Subcutaneous adipose tissue (tissue), 4 donors: Measurements from ENCODE around the gene TRAPPC6A. TPM values are rescaled to one million over a fixed set of nuclear protein-coding genes. Genes with fewer than 3 reads are reported as not detected.

Experiments
- total RNA-seq, 4 donors: library from RNA; depleted of rRNA; stranded (reverse); fragments of >200 nt; gene quantifications; one replicate each; pipeline ENCODE4 v1.1.0, GENCODE V29; 2016
- TF ChIP-seq, protein P1 (sequence below): fragments of 450-650 bp; IDR thresholded peaks from one replicate; pipeline ENCODE4 v1.5.1; 2016; ENCODE audit warnings: low read depth, mild to moderate bottlenecking, control low read depth, antibody characterized with exemption, moderate library complexity

The TRAPPC6A gene
- total RNA-seq, 4 donors from 2014 or later: 7.7 to 38.4 (median 26.4) TPM

DNA sequence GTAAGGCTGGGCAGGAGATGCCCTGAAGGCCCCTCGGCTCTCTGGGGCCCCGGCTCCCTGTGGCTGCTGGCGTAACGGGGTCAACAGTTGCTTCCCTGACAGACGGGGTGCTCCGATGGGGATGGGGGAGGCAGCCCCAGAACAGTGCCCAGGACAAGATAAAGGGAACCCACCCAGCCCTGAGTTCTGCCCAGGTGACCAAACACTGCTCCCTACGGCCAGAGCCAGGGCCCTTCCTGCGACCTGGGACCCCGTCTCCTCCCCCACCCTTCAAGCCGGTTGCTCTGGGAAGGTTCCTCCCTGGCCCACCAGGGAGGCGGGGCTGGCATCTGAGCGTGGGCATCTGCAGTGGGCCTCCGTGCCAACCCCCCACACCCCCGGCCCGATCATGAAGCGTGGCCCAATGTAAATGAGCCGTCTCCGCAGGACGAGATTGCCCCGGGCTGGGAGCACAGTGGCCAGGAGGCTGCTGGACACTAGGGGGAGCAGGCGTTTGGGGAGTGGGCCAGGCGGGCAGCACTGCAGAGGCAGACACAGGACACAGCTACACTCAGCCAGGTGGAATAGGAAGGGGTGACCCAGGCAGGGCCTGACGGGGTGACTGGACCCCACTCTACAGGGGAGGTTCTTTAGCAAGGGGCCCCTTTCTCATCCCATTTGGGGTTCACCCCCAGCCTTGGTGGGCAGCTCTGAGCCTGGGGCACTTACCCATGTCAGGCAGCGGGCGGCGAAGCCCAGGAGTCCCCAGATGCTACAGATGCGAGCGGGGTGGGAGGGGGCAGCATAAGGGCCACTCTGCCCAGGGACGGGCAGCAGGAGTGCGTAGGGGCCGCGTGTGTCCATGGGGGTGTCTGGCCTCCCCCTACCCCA lies 16.1 kb downstream of the TRAPPC6A start:
- TF ChIP-seq, protein P1, sequence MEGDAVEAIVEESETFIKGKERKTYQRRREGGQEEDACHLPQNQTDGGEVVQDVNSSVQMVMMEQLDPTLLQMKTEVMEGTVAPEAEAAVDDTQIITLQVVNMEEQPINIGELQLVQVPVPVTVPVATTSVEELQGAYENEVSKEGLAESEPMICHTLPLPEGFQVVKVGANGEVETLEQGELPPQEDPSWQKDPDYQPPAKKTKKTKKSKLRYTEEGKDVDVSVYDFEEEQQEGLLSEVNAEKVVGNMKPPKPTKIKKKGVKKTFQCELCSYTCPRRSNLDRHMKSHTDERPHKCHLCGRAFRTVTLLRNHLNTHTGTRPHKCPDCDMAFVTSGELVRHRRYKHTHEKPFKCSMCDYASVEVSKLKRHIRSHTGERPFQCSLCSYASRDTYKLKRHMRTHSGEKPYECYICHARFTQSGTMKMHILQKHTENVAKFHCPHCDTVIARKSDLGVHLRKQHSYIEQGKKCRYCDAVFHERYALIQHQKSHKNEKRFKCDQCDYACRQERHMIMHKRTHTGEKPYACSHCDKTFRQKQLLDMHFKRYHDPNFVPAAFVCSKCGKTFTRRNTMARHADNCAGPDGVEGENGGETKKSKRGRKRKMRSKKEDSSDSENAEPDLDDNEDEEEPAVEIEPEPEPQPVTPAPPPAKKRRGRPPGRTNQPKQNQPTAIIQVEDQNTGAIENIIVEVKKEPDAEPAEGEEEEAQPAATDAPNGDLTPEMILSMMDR: no peak

DNA sequence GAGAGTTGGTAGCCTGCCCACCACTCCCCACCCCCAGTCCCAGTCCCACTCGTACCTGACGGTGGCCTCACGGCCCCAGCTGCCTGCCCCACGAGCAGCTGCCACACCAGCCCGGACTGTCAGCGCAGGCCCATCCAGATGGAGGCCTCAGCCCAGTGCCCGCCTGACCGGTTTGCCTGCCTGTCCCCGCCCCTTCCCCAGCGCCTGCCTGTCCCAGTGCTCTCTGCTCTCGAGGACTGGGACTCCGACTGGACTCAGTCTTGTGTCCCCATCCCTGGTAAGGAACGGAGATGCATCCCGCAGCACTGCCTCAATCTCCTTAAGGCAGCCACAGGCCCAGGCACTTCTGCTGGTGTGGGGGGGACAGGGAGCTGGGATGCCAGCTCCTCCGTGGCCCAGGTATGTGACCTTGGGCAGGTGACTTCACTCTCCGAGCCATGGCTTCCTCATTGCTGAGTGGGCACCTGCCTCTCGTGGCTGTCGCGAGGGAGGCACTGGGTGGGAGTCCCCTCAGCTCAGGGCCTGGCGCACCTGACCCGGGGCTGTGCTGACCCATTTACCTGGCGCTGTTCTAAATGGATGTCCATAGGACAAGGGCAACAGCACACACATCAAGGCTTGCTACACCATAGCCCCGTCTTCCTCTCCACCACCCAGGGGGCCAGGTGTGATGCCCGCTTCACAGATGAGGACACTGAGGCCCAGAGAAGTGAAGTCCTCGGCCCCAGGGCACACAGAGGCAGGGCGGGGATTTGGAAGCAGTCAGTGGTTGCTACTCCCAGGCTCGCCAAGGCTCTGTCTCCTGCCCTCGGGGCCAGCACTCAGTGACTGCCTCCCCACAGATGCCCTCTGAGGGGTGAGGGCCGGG lies 16.9 kb downstream of the TRAPPC6A start, which contains the start of gene NKPD1:
Gene NKPD1 (minus strand): TSS at position 113 of the 868 bp plus-strand sequence. CDS start 832 bp downstream, outside the sequence.
- TF ChIP-seq, protein P1: no peak

DNA sequence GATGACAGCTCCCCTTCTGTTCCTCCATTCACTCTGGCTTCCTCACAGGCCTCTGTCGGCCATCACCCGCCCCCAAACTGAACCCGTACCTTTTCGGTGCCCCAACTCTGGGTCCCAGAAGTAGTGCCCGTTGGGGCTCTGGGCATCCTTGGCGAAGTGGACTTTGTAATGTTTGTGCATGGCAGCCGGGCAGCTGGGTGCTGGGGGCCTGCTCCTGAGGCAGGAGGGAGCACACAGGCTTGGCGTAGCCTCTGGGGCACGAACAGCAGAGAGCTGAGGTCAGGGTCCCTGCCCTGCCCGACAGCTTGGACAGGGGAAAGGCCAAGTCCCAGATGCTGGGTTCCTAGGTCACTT lies 18.1 kb downstream of the TRAPPC6A start:
- TF ChIP-seq, protein P1: no peak

DNA sequence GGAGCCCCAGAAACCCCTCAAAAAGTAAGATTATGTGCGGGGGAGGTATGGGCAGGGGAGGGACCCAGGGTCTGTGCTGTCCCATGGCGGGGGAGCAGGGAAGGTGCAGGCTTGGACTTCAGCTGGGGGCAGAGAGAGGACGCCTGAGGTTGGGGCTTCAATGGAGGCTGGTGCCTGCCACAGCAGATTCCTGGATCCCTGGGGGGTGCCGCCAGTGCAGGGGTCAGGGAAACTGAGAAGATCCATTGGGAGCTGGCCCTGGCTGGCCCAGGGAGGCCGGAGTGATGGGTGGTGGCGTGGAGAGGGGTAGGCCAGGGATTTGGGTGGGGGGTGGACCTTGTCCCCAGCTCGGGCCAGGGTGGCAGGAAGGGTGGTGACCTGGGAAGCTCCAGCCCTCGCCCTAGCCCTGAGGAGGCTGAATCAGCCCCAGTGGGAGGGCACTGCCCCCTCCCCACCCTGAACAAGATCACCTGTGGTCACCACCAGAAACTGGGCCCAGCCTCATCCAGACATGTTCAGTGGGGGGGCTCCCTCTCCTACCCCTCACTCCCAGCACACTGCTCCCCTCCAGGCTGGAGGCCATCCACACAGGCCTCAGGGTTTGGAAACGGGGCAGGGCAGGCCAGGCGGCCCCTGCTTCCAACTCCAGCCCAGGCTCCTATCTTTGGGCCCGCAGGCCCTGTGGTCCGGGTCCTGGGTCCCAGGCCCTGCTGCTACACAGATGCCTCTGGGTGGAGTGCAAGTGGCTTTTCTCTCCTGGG lies 18.6 kb downstream of the TRAPPC6A start:
- TF ChIP-seq, protein P1: no peak

DNA sequence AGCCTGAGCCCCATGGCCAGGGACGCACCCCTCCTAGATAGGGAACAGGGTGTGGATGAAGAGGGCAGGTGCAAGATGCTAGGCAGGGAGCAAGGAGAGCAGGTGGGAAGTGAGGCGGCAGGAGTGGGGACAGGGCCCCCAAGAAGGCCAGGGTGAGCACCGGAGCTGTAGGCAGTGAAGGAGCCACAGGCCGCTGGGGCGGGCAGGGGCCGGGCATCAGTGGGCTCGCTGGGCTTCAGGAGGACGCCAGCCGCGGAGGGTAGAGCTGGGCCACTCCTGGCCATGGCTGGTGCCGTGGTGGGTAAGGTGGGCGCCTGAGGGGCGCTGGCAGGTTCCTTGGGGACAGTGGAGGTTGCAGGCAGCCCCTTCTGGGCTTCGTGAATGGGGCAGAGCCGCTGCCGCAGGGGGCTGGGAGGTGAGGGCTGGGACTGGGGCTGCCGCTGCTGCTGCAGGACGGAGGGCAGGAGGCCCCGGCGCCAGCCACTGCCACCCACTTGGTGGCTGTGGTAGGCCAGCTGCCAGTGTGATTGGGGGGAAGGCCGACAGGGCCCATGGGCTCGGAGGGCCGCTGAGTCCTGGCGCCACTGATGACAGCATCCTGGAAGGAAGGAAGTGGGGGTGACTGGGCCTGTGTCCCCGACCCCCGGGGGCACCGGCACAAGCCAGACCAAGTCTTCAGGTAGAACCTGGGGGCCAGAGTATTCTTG lies 19.4 kb downstream of the TRAPPC6A start:
- TF ChIP-seq, protein P1: no peak

DNA sequence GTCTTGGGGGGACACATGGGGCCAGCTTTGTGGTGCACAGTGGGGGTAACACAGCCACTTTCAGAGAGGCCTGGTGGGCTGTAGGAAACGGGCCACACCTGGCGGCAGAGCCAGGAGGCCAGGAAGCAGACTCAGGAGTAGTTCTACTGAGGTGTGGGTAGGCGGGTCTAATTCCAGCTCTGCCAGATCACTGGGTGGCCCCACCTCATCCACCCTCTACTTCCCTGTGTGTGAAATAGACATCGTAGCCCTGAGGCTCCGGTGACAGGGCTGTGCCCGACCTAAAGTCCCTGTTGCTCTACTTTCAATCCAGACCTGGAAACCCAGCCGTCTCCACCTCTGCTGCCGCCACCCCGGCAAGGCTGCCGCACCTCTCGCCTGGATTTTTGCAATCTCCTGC lies 21.3 kb downstream of the TRAPPC6A start:
- TF ChIP-seq, protein P1: no peak
